Keratinocyte (primary cell): ENCODE measurements around the gene CREB5.

Experiments used
- CTCF ChIP-seq, 3 experiments: IDR thresholded peaks in 1 of 3; conservative IDR thresholded peaks in 1 of 3; optimal IDR thresholded peaks in 1 of 3; 2 replicates in 2 of 3; 3 replicates in 1 of 3; pipeline versions ENCODE3 to v1.5.1; 2011; ENCODE audit warnings: low read length in 3 of 3, mild to moderate bottlenecking in 3 of 3, moderate library complexity in 2 of 3, control low read depth in 1 of 3, inconsistent platforms in 1 of 3; ENCODE audit not compliant: insufficient read depth in 2 of 3; ENCODE audit errors: extremely low read depth in 1 of 3
- EZH2 ChIP-seq: IDR thresholded peaks from one replicate; pipeline ENCODE4 v1.6.1; 2012; ENCODE audit warnings: inconsistent platforms, mild to moderate bottlenecking, low read length, moderate library complexity

GRCh38 chr7:28726555-28726954 lies 314.2 kb downstream of the CREB5 start:
- TF ChIP-seq CTCF (optimal IDR thresholded peaks at IDR 0.05 in 1 of 3, IDR thresholded peaks at IDR 0.05 in 1 of 3, conservative IDR thresholded peaks at IDR 0.05 in 1 of 3; ENCODE audit: extremely low read depth in 1 of 3, insufficient read depth in 2 of 3, low read length in 3 of 3), result no peak
- no peak for TF ChIP-seq EZH2
